Endothelial cell of umbilical vein (primary cell): ENCODE data around the gene ABL1. TPM values are rescaled to one million over a fixed set of nuclear protein-coding genes. Genes with fewer than 3 reads are reported as not detected.

Experiments
- BruUV-seq: library from RNA; stranded (reverse); fragments of 400-500 nt; replicated peaks from 2 replicates; lab custom pipeline; 2021; lab: Mats Ljungman, UMichigan
- CTCF ChIA-PET: fragments of 300-600, 350-600 bp; sonication (Branson Sonifier 250); formaldehyde crosslinking; loops from one replicate; lab custom pipeline; 2021; ENCODE audit warnings: antibody characterized with exemption, inconsistent platforms; lab: Charles Lee
- POLR2A ChIA-PET: fragments of 300-600, 350-600 bp; sonication (Branson Sonifier 250); formaldehyde crosslinking; loops from one replicate; lab custom pipeline; 2021; ENCODE audit warnings: antibody characterized with exemption, inconsistent platforms; lab: Charles Lee
- DNase-seq: peaks from one replicate; pipeline ENCODE4 v3.0.0-alpha.2; 2011; ENCODE audit warnings: low read depth, low spot score
- FAIRE-seq: peaks from 2 replicates; lab custom pipeline; 2011; peaks lifted over from hg19 to GRCh38; lab: Jason Lieb, UNC
- H2AFZ ChIP-seq: 2 replicates; pipeline ENCODE4 v1.6.0; 2012; ENCODE audit warnings: low read depth, low read length, control low read depth, inconsistent platforms
- H3K27ac ChIP-seq: 2 replicates; pipeline ENCODE4 v1.5.1; 2011; ENCODE audit warnings: low read depth, mild to moderate bottlenecking, control low read depth, low read length, moderate library complexity; ENCODE audit not compliant: insufficient read depth
- H3K27me3 ChIP-seq, 2 experiments: 2 replicates each; pipeline versions ENCODE4 v1.6.0 to v1.6.1; 2011; ENCODE audit warnings: low read length in 2 of 2, mixed read lengths in 1 of 2; ENCODE audit not compliant: control insufficient read depth in 2 of 2, insufficient read depth in 2 of 2
- H3K36me3 ChIP-seq, 2 experiments: 2 replicates in 1 of 2; 3 replicates in 1 of 2; pipeline ENCODE4 v1.5.1; 2011; ENCODE audit warnings: low read length in 2 of 2, mild to moderate bottlenecking in 1 of 2, moderate library complexity in 1 of 2; ENCODE audit not compliant: control insufficient read depth in 2 of 2, insufficient read depth in 2 of 2; ENCODE audit errors: extremely low read depth in 1 of 2
- H3K4me1 ChIP-seq: 3 replicates; pipeline ENCODE4 v1.5.1; 2011; ENCODE audit warnings: mild to moderate bottlenecking, low read length; ENCODE audit not compliant: control insufficient read depth, insufficient read depth; ENCODE audit errors: extremely low read depth
- H3K4me2 ChIP-seq: 2 replicates; pipeline ENCODE4 v1.6.1; 2011; ENCODE audit warnings: low read length, control low read depth, mixed read lengths; ENCODE audit not compliant: insufficient read depth
- H3K4me3 ChIP-seq, 3 experiments: fragments of 200-600 bp in 1 of 3; sonication (generic), shearing (Covaris generic) in 1 of 3; replicated peaks in 1 of 3; 2 replicates each; pipeline ENCODE4 v1.5.1; 2011 to 2016; ENCODE audit warnings: control low read depth in 3 of 3, low read length in 3 of 3, mild to moderate bottlenecking in 2 of 3, inconsistent platforms in 1 of 3, low read depth in 1 of 3, moderate library complexity in 1 of 3; ENCODE audit not compliant: insufficient read depth in 1 of 3
- H3K79me2 ChIP-seq: 2 replicates; pipeline ENCODE4 v1.6.0; 2012; ENCODE audit warnings: low read length, inconsistent platforms; ENCODE audit not compliant: control insufficient read depth, insufficient read depth
- H3K9ac ChIP-seq: replicated peaks from 2 replicates; pipeline ENCODE3; 2011; ENCODE audit warnings: low read length, control low read depth; ENCODE audit not compliant: insufficient read depth; ENCODE audit errors: extremely low read depth
- H3K9me1 ChIP-seq: replicated peaks from 3 replicates; pipeline ENCODE4 v1.6.0; 2011; ENCODE audit warnings: mild to moderate bottlenecking, low read length; ENCODE audit not compliant: control insufficient read depth, insufficient read depth; ENCODE audit errors: extremely low read depth
- H3K9me3 ChIP-seq: replicated peaks from 2 replicates; pipeline ENCODE4 v1.5.1; 2012; ENCODE audit warnings: low read length, inconsistent platforms; ENCODE audit not compliant: control insufficient read depth, insufficient read depth
- H4K20me1 ChIP-seq: replicated peaks from 2 replicates; pipeline ENCODE3; 2011; ENCODE audit warnings: mild to moderate bottlenecking, low read length; ENCODE audit not compliant: control insufficient read depth, insufficient read depth; ENCODE audit errors: extremely low read depth
- CTCF ChIP-seq, 2 donors: IDR thresholded peaks; 1 replicate in 1 of 2; 2 replicates in 1 of 2; pipeline ENCODE4 v1.5.1; 2011; ENCODE audit warnings: low read length in 2 of 2, mild to moderate bottlenecking in 2 of 2, moderate library complexity in 2 of 2, control low read depth in 1 of 2, inconsistent platforms in 1 of 2, low read depth in 1 of 2; ENCODE audit not compliant: insufficient read depth in 1 of 2; ENCODE audit errors: extremely low read depth in 1 of 2
- EZH2 ChIP-seq: IDR thresholded peaks from 2 replicates; pipeline ENCODE4 v1.6.1; 2012; ENCODE audit warnings: borderline replicate concordance, low read depth, mild to moderate bottlenecking, moderate library complexity, low read length, inconsistent platforms; ENCODE audit not compliant: severe bottlenecking
- FOS ChIP-seq: IDR thresholded peaks from 2 replicates; pipeline ENCODE4 v1.6.1; 2011; ENCODE audit warnings: mild to moderate bottlenecking, low read length, moderate library complexity, borderline replicate concordance; ENCODE audit not compliant: insufficient read depth
- GATA2 ChIP-seq: IDR thresholded peaks from 2 replicates; pipeline ENCODE4 v1.7.0; 2011; ENCODE audit warnings: low read depth, mild to moderate bottlenecking, moderate library complexity, mixed read lengths, low read length; ENCODE audit not compliant: insufficient read length, insufficient read depth
- JUN ChIP-seq: IDR thresholded peaks from 2 replicates; pipeline ENCODE4 v1.6.1; 2011; ENCODE audit warnings: borderline replicate concordance, low read depth; ENCODE audit not compliant: insufficient read length, insufficient read depth
- MYC ChIP-seq: IDR thresholded peaks from one replicate; pipeline ENCODE4 v1.6.1; 2011; ENCODE audit warnings: mild to moderate bottlenecking, low read depth, low read length
- POLR2A ChIP-seq: IDR thresholded peaks from 2 replicates; pipeline ENCODE4 v1.6.1; 2012; ENCODE audit warnings: low read depth, mild to moderate bottlenecking, control low read depth, low read length
- POLR2AphosphoS5 ChIP-seq: IDR thresholded peaks from 2 replicates; pipeline ENCODE4 v1.6.1; 2012; ENCODE audit warnings: low read depth, mild to moderate bottlenecking, control low read depth, low read length, moderate library complexity; ENCODE audit not compliant: insufficient read depth
- dilution Hi-C: fragments of 300-500 bp; cut with MboI; formaldehyde crosslinking; loops from one replicate; pipeline ENCODE4 v1.15.0; 2019; ENCODE audit warnings: low sequenced_read_pairs; ENCODE audit not compliant: extremely low pct_ligation_motif_present
- intact Hi-C: fragments of 100-400 bp; cut with micrococcal nuclease; formaldehyde crosslinking; loops from one replicate; pipeline ENCODE4 v1.10.0; 2022
- polyA plus RNA-seq, 4 experiments: library from polyadenylated mRNA; depleted of rRNA in 3 of 4; stranded (reverse) in 3 of 4; unstranded in 1 of 4; fragments of >200 nt; gene quantifications; 2 replicates each; pipeline versions ENCODE4 v1.2.1 to v1.2.3, GENCODE V29; 2011 to 2012; ENCODE audit warnings: missing spikeins in 1 of 4
- total RNA-seq: library from RNA; stranded (reverse); gene quantifications from 2 replicates; pipeline ENCODE4 v1.2.3, GENCODE V29; 2021
- TF ChIP-seq, protein P1 (sequence below): IDR thresholded peaks from 2 replicates; pipeline ENCODE4 v1.6.1; 2011; ENCODE audit not compliant: insufficient read depth, insufficient read length

Gene ABL1
- total and polyA plus RNA-seq, 2 donors (not counting 3 experiments of a cell fraction or from before 2014, with no cell fraction given), result 32.1 to 87.1 TPM

- H3K4me3 ChIP-seq, result no peak overlapping the region
- H3K9me1 ChIP-seq, result no peaks in the 10 kb centered on the region
- H3K9me3 ChIP-seq, result no peaks in the 10 kb centered on the region
- no peak for DNase-seq
- peaks cover 13% of the 10 kb centered on the region for H3K79me2 ChIP-seq
- ChIA-PET CTCF (interaction anchor here (0.5 to 1.6 kb wide), 6 partner anchors 10 to 129 kb away, joined by 3 to 6 read pairs (median 3); no protein-coding TSS in a partner anchor), POLR2A (interaction anchor here (0.6 kb wide), 1 partner anchor 118 kb away, joined by 5 read pairs; no protein-coding TSS in a partner anchor)
- no peak for FAIRE-seq
- dilution Hi-C loops (no loop called here), intact Hi-C loops (no loop called here)
- H3K27me3 ChIP-seq, result no peaks in the 10 kb centered on the region
- peaks cover 19% of the 10 kb centered on the region for H3K4me1 ChIP-seq
- no peak overlapping the region for H3K27ac ChIP-seq
- no peak overlapping the region for H3K9ac ChIP-seq
- TF ChIP-seq, protein P1, sequence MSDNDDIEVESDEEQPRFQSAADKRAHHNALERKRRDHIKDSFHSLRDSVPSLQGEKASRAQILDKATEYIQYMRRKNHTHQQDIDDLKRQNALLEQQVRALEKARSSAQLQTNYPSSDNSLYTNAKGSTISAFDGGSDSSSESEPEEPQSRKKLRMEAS, result no peak
- TF ChIP-seq EZH2, result no peak
- TF ChIP-seq JUN, result no peak
- TF ChIP-seq FOS, result no peak
- TF ChIP-seq GATA2, result no peak
- TF ChIP-seq POLR2AphosphoS5, result no peak
- TF ChIP-seq CTCF (IDR thresholded peaks at IDR 0.05; ENCODE audit: extremely low read depth in 1 of 2, insufficient read depth in 1 of 2, low read depth in 1 of 2, low read length in 2 of 2), result no peak
- no peak for TF ChIP-seq MYC
- no peak for TF ChIP-seq POLR2A
- H2AFZ ChIP-seq, result no peak overlapping the region
- BruUV-seq, result no TSS peak
- no peaks in the 10 kb centered on the region for H3K36me3 ChIP-seq
- H4K20me1 ChIP-seq, result no peaks in the 10 kb centered on the region
- H3K4me2 ChIP-seq, result no peak overlapping the region
Observed at GRCh38 chr9:130830231-130830760, 4.8 kb upstream of the ABL1 start.
